HG03575 (cell line): Measurements from ENCODE around the gene SHOX.

Experiments used
- ATAC-seq: cut with Tn5 transposase; IDR thresholded peaks from one replicate; pipeline ENCODE4 v1.9.1; 2021; ENCODE audit not compliant: unreplicated experiment, insufficient number of reproducible peaks, low FRiP score; ENCODE audit errors: extremely low read depth

The SHOX gene

GRCh38 chrX:689983-690382 lies 59.4 kb downstream of the SHOX start:
- ATAC-seq, result no peak

- ATAC-seq, result no peak
Observed at GRCh38 chrX:694800-695199, 64.2 kb downstream of the SHOX start.

GRCh38 chrX:698206-698605 lies 67.6 kb downstream of the SHOX start:
- ATAC-seq, result no peak

GRCh38 chrX:700936-701335 lies 70.3 kb downstream of the SHOX start:
- ATAC-seq, result no peak

- ATAC-seq, result no peak
Observed at GRCh38 chrX:701673-702072, 71.1 kb downstream of the SHOX start.

- no peak for ATAC-seq
Observed at GRCh38 chrX:703466-703865, 72.9 kb downstream of the SHOX start.

- no peak for ATAC-seq
Observed at GRCh38 chrX:703866-704265, 73.3 kb downstream of the SHOX start.
